ENCODE results near the gene PTPN3.

PTPN3 gene

GRCh38 chr9:109454041-109454440 is 44.1 kb downstream of the PTPN3 start:
- no peak for DNase-seq (ENCODE audit: low read depth)

- DNase-seq (ENCODE audit: low read depth) = no peak
These were observed 44.8 kb downstream of the PTPN3 start for GRCh38 chr9:109453210-109453842.

GRCh38 chr9:109452761-109453160 is 45.3 kb downstream of the PTPN3 start:
- DNase-seq (ENCODE audit: low read depth) = no peak

GRCh38 chr9:109451311-109452025 is 46.6 kb downstream of the PTPN3 start:
- no peak for DNase-seq (ENCODE audit: low read depth)

- no peak for DNase-seq (ENCODE audit: low read depth)
These were observed 47.8 kb downstream of the PTPN3 start for GRCh38 chr9:109450346-109450745.

- DNase-seq (ENCODE audit: low read depth) = no peak
These were observed 48.9 kb downstream of the PTPN3 start for GRCh38 chr9:109449036-109449798.

- no peak for DNase-seq (ENCODE audit: low read depth)
These were observed 49.9 kb downstream of the PTPN3 start for GRCh38 chr9:109448223-109448622.

- DNase-seq (ENCODE audit: low read depth) = no peak
These were observed 50.6 kb downstream of the PTPN3 start for GRCh38 chr9:109447329-109448076.

- no peak for DNase-seq (ENCODE audit: low read depth)
These were observed 53.3 kb downstream of the PTPN3 start for GRCh38 chr9:109444771-109445320.

- no peak for DNase-seq (ENCODE audit: low read depth)
These were observed 55.4 kb downstream of the PTPN3 start for GRCh38 chr9:109442716-109443115.

GRCh38 chr9:109441296-109441695 is 56.8 kb downstream of the PTPN3 start:
- DNase-seq (ENCODE audit: low read depth) = no peak

GRCh38 chr9:109440797-109441287 is 57.3 kb downstream of the PTPN3 start:
- DNase-seq (ENCODE audit: low read depth) = no peak

GRCh38 chr9:109440117-109440515 is 58.0 kb downstream of the PTPN3 start:
- no peak for DNase-seq (ENCODE audit: low read depth)

- DNase-seq (ENCODE audit: low read depth) = no peak
These were observed 58.6 kb downstream of the PTPN3 start for GRCh38 chr9:109439378-109440116.

GRCh38 chr9:109437286-109437685 is 60.8 kb downstream of the PTPN3 start:
- no peak for DNase-seq (ENCODE audit: low read depth)

GRCh38 chr9:109436071-109436470 is 62.0 kb downstream of the PTPN3 start:
- DNase-seq (ENCODE audit: low read depth) = no peak

- no peak for DNase-seq (ENCODE audit: low read depth)
These were observed 64.6 kb downstream of the PTPN3 start for GRCh38 chr9:109433476-109433875.

GRCh38 chr9:109430231-109430630 is 67.9 kb downstream of the PTPN3 start:
- DNase-seq (ENCODE audit: low read depth) = no peak

GRCh38 chr9:109428854-109429253 is 69.3 kb downstream of the PTPN3 start:
- DNase-seq (ENCODE audit: low read depth) = no peak

GRCh38 chr9:109427886-109428285 is 70.2 kb downstream of the PTPN3 start:
- DNase-seq (ENCODE audit: low read depth) = no peak
